A549 (cell line): Measurements from ENCODE around the gene TXNL4A. TPM values are rescaled to one million over a fixed set of nuclear protein-coding genes. Genes with fewer than 3 reads are reported as not detected.

Experiments
- ATAC-seq, 2 experiments: fragments of 200-7000 bp in 1 of 2; fragments of >200 bp in 1 of 2; cut with Nextera tagmentation in 1 of 2; cut with Tn5 transposase in 1 of 2; 3 replicates each; pipeline versions ENCODE4 v1.8.0 to v1.9.1; 2018 to 2020; ENCODE audit warnings: mild to moderate bottlenecking in 1 of 2, moderate library complexity in 1 of 2
- CTCF ChIA-PET: fragments of 300-600 bp; sonication (Branson Sonifier 250); formaldehyde crosslinking; extraction: SDS; loops from one replicate; lab custom pipeline; 2021; ENCODE audit warnings: antibody characterized with exemption, inconsistent platforms; lab: Yijun Ruan, JAX
- POLR2A ChIA-PET: fragments of 350-600 bp; formaldehyde crosslinking; extraction: SDS; loops from one replicate; lab custom pipeline; 2021; ENCODE audit warnings: antibody characterized with exemption, inconsistent platforms; lab: Yijun Ruan, JAX
- DNase-seq, 2 experiments: peaks; one replicate each; pipeline versions ENCODE4 v3.0.0 to v3.0.0-alpha.2; 2011 to 2016; ENCODE audit warnings: low read depth in 1 of 2, low spot score in 1 of 2
- FAIRE-seq: peaks from 2 replicates; lab custom pipeline; 2011; peaks lifted over from hg19 to GRCh38; lab: Jason Lieb, UNC
- H3K27ac ChIP-seq, 2 experiments: fragments of >200 bp; sonication (Bioruptor Twin); formaldehyde crosslinking; 3 replicates each; pipeline ENCODE4 v1.5.1; 2016 to 2017
- H3K4me1 ChIP-seq: fragments of >200 bp; sonication (Bioruptor Twin); formaldehyde crosslinking; 3 replicates; pipeline ENCODE4 v1.6.1; 2016
- H3K4me2 ChIP-seq: fragments of >200 bp; sonication (Bioruptor Twin); formaldehyde crosslinking; 3 replicates; pipeline ENCODE4 v1.6.1; 2016
- H3K4me3 ChIP-seq: fragments of >200 bp; sonication (Bioruptor Twin); formaldehyde crosslinking; 3 replicates; pipeline ENCODE4 v1.5.1; 2016
- H3K9me3 ChIP-seq: fragments of >200 bp; sonication (Bioruptor Twin); formaldehyde crosslinking; 3 replicates; pipeline ENCODE4 v1.6.1; 2016
- ATOH8 ChIP-seq: fragments of 250-450 bp; sonication (Bioruptor Pico); IDR thresholded peaks from 2 replicates; pipeline ENCODE4 v1.5.0; 2020; ENCODE audit warnings: low read depth, mild to moderate bottlenecking, moderate library complexity
- BCL3 ChIP-seq: fragments of >200 bp; sonication (Bioruptor Twin); formaldehyde crosslinking; IDR thresholded peaks from 3 replicates; pipeline ENCODE4 v1.6.1; 2016
- BHLHE40 ChIP-seq: IDR thresholded peaks from 2 replicates; pipeline ENCODE4 v1.6.1; 2012; ENCODE audit warnings: low read depth, low read length, inconsistent platforms
- CBX2 ChIP-seq: fragments of 200-600 bp; sonication (generic); IDR thresholded peaks from 2 replicates; pipeline ENCODE4 v1.6.1; 2016; ENCODE audit warnings: low read depth, mild to moderate bottlenecking, borderline replicate concordance
- CBX8 ChIP-seq: fragments of 200-600 bp; sonication (generic); IDR thresholded peaks from 2 replicates; pipeline ENCODE4 v1.6.1; 2016
- CEBPB ChIP-seq, 2 experiments: fragments of >200 bp in 1 of 2; sonication (Bioruptor Twin) in 1 of 2; formaldehyde crosslinking in 1 of 2; IDR thresholded peaks; 2 replicates each; pipeline ENCODE4 v1.6.1; 2012 to 2016
- CHD2 ChIP-seq: fragments of 150-350 bp; IDR thresholded peaks from 2 replicates; pipeline ENCODE4 v1.6.1; 2014; ENCODE audit warnings: low read length; ENCODE audit not compliant: partially characterized antibody
- E2F6 ChIP-seq: IDR thresholded peaks from 2 replicates; pipeline ENCODE4 v1.6.1; 2012; ENCODE audit warnings: low read depth, borderline replicate concordance
- EHF ChIP-seq: fragments of 250-450 bp; sonication (Bioruptor Pico); IDR thresholded peaks from 2 replicates; pipeline ENCODE4 v1.5.0; 2020; ENCODE audit warnings: mild to moderate bottlenecking
- EHMT2 ChIP-seq: fragments of 200-600 bp; sonication (generic); IDR thresholded peaks from 2 replicates; pipeline ENCODE4 v1.6.1; 2016; ENCODE audit warnings: antibody characterized with exemption, low read depth, mild to moderate bottlenecking, moderate library complexity
- EP300 ChIP-seq, 2 experiments: fragments of >200 bp; sonication (Bioruptor Twin); formaldehyde crosslinking; IDR thresholded peaks; 2 replicates in 1 of 2; 3 replicates in 1 of 2; pipeline ENCODE4 v1.6.1; 2016 to 2017
- ESRRA ChIP-seq: fragments of 150-350 bp; IDR thresholded peaks from 2 replicates; pipeline ENCODE4 v1.6.1; 2014; ENCODE audit warnings: mild to moderate bottlenecking, low read length, borderline replicate concordance
- FOSB ChIP-seq: fragments of 250-450 bp; sonication (Bioruptor Pico); IDR thresholded peaks from 2 replicates; pipeline ENCODE4 v1.5.0; 2020; ENCODE audit warnings: mild to moderate bottlenecking, moderate library complexity
- FOXS1 ChIP-seq: fragments of 250-450 bp; sonication (Bioruptor Pico); IDR thresholded peaks from 2 replicates; pipeline ENCODE4 v1.5.0; 2020; ENCODE audit warnings: mild to moderate bottlenecking, moderate library complexity
- GATA3 ChIP-seq: IDR thresholded peaks from 2 replicates; pipeline ENCODE4 v1.6.1; 2012; ENCODE audit warnings: borderline replicate concordance
- HES2 ChIP-seq: fragments of >200 bp; sonication (Bioruptor Twin); formaldehyde crosslinking; IDR thresholded peaks from 2 replicates; pipeline ENCODE4 v1.6.1; 2016
- HEYL ChIP-seq: fragments of 250-450 bp; sonication (Bioruptor Pico); IDR thresholded peaks from 2 replicates; pipeline ENCODE4 v1.8.0; 2021; ENCODE audit warnings: mild to moderate bottlenecking, moderate library complexity
- JUN ChIP-seq, 2 experiments: fragments of >200 bp; sonication (Bioruptor Twin); formaldehyde crosslinking; IDR thresholded peaks; 2 replicates in 1 of 2; 3 replicates in 1 of 2; pipeline ENCODE4 v1.6.1; 2016 to 2017
- JUNB ChIP-seq: fragments of >200 bp; sonication (Bioruptor Twin); formaldehyde crosslinking; IDR thresholded peaks from 2 replicates; pipeline ENCODE4 v1.6.1; 2016
- MAX ChIP-seq: IDR thresholded peaks from 2 replicates; pipeline ENCODE4 v1.6.1; 2012
- MAZ ChIP-seq: fragments of 150-350 bp; IDR thresholded peaks from 2 replicates; pipeline ENCODE4 v1.6.1; 2014; ENCODE audit warnings: antibody characterized with exemption, low read depth, low read length, borderline replicate concordance
- NFE2L2 ChIP-seq: fragments of 150-350 bp; conservative IDR thresholded peaks from 2 replicates; pipeline ENCODE4 v1.6.1; 2014; ENCODE audit warnings: low read length
- PBX3 ChIP-seq: IDR thresholded peaks from 2 replicates; pipeline ENCODE4 v1.6.1; 2012
- POLR2AphosphoS2 ChIP-seq: conservative IDR thresholded peaks from 2 replicates; pipeline ENCODE4 v1.6.1; 2012; ENCODE audit warnings: low read length, improper control_type of control experiment, inconsistent platforms
- RAD21 ChIP-seq, 2 experiments: fragments of >200 bp in 1 of 2; sonication (Bioruptor Twin) in 1 of 2; formaldehyde crosslinking in 1 of 2; IDR thresholded peaks in 1 of 2; conservative IDR thresholded peaks in 1 of 2; 2 replicates in 1 of 2; 3 replicates in 1 of 2; pipeline ENCODE4 v1.6.1; 2012 to 2018; ENCODE audit warnings: inconsistent platforms in 1 of 2
- SREBF2 ChIP-seq: fragments of 450-650 bp; IDR thresholded peaks from 2 replicates; pipeline ENCODE4 v1.6.1; 2014; ENCODE audit warnings: mild to moderate bottlenecking, moderate library complexity
- TP53 ChIP-seq: fragments of 250-450 bp; sonication (Bioruptor Pico); IDR thresholded peaks from 2 replicates; pipeline ENCODE4 v1.5.0; 2021; ENCODE audit warnings: mild to moderate bottlenecking, moderate library complexity
- ZC3H11A ChIP-seq: fragments of 450-650 bp; IDR thresholded peaks from 2 replicates; pipeline ENCODE4 v1.6.1; 2014; ENCODE audit warnings: antibody characterized with exemption, mild to moderate bottlenecking
- ZFP36 ChIP-seq: fragments of 450-650 bp; IDR thresholded peaks from 2 replicates; pipeline ENCODE4 v1.6.1; 2014; ENCODE audit warnings: borderline replicate concordance; ENCODE audit not compliant: partially characterized antibody
- WGBS: methylation state at CpG from one replicate; pipeline ENCODE4 v1.1.6; 2017; ENCODE audit errors: missing lambda C conversion rate; 5-methylcytosine and 5-hydroxymethylcytosine counted together
- polyA plus RNA-seq, 4 experiments: library from polyadenylated mRNA; depleted of rRNA in 3 of 4; stranded (reverse); fragments of >200 nt; fragmentation: RNase III in 1 of 4; extraction: RNeasy Plus Mini Kit Qiagen cat#74134 plus additional on column Dnase treatment in 1 of 4; gene quantifications; 2 replicates in 3 of 4; 3 replicates in 1 of 4; pipeline ENCODE4 v1.2.3, GENCODE V29; 2011 to 2017

Gene TXNL4A
- polyA plus RNA-seq, 2 of the 4 experiments (the other 2 are of a cell fraction), result 99.6 to 139 TPM

GRCh38 chr18:79979843-79980242 is 8.5 kb downstream of the TXNL4A start (continued):
- TF ChIP-seq ATOH8 (CRISPR knock-in tag) (no peak), PBX3 (no peak), MAZ (no peak), EHF (CRISPR knock-in tag) (no peak), CBX8 (no peak), POLR2AphosphoS2 (no peak), BHLHE40 (no peak), EHMT2 (no peak), ZC3H11A (no peak), FOSB (no peak), EP300 (IDR thresholded peaks at IDR 0.05) (no peak), CBX2 (no peak), MAX (no peak)
- TF ChIP-seq, all 56 proteins: peak for 0

GRCh38 chr18:79975985-79976680 is 12.2 kb downstream of the TXNL4A start:
- Histone ChIP-seq H3K4me3 (no peak overlapping the region), H3K27ac (no peak overlapping the region), H3K4me2 (no peak overlapping the region), H3K4me1 (no peaks in the 10 kb centered on the region), H3K9me3 (no peaks in the 10 kb centered on the region)
- FAIRE-seq, result no peak
- DNase-seq, result no peak
- no peak for ATAC-seq
- WGBS, result 86% methylated on average over 14 of the region's 14 CpGs
- POLR2A ChIA-PET, result interaction anchor here (1.0 kb wide), 1 partner anchor 12 kb away, joined by 3 read pairs; no protein-coding TSS in a partner anchor
- CTCF ChIA-PET, result interaction anchor here (1.3 kb wide), 1 partner anchor 11 kb away, joined by 3 read pairs; no protein-coding TSS in a partner anchor
- TF ChIP-seq JUNB (no peak), FOSB (no peak), BHLHE40 (no peak), CEBPB (IDR thresholded peaks at IDR 0.05) (no peak), TP53 (CRISPR knock-in tag) (no peak), EP300 (IDR thresholded peaks at IDR 0.05) (no peak), HES2 (no peak), RAD21 (conservative IDR thresholded peaks at IDR 0.05 in 1 of 2, IDR thresholded peaks at IDR 0.05 in 1 of 2) (no peak), FOXS1 (CRISPR knock-in tag) (no peak), ZFP36 (no peak), SREBF2 (no peak), MAX (no peak), HEYL (CRISPR knock-in tag) (no peak), E2F6 (no peak), CHD2 (no peak), NFE2L2 (no peak), BCL3 (no peak), ESRRA (no peak), GATA3 (no peak), JUN (IDR thresholded peaks at IDR 0.05) (no peak)
